GM18868 (cell line): ENCODE results near the gene ATXN1.
"Not testable (repeated sequence)": the region's sequence is repeated elsewhere in the genome, so short reads cannot be mapped to it uniquely, and the experiment has no call there.

Source experiments
- ATAC-seq: cut with Tn5 transposase; IDR thresholded peaks from one replicate; pipeline ENCODE4 v1.9.1; 2021; ENCODE audit warnings: mild to moderate bottlenecking, moderate library complexity; ENCODE audit not compliant: unreplicated experiment

The ATXN1 gene

DNA sequence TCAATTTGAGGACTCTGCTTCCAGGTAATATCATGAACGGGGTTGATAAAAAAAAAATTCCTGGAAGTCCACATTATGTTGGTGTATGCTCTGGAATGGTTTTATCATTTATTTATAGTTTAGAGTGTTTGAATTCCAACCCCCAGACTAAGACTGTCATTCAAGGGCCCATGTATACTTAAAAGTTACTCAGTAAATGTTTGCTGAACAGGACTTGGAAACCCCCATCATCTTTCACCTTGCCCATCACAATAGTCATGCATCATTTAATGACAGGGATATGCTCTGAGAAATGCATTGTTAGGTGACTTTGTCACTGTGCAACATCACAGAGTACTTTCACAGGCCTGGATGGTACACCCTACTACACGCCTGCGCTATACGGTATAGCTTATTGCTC is 104.8 kb downstream of the ATXN1 start:
- ATAC-seq = no peak

DNA sequence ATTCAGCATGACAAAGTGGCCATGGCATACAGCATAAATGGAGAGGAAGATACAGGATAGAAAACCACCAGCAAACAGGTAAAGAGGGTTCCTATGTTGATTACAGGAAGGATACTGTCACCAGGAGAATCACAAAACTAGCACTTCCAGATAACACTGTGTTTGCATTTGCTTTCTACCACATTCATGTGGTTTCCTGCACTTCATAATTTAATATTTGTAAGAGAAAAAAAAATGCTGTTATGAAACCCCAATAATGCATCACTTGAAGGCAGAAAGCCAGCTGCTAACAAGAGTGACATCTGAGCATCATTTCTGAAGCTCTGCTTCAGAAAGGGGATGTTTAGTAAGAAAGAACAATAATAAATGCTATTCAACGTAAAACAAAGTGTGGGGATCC is 106.6 kb downstream of the ATXN1 start:
- ATAC-seq = no peak

DNA sequence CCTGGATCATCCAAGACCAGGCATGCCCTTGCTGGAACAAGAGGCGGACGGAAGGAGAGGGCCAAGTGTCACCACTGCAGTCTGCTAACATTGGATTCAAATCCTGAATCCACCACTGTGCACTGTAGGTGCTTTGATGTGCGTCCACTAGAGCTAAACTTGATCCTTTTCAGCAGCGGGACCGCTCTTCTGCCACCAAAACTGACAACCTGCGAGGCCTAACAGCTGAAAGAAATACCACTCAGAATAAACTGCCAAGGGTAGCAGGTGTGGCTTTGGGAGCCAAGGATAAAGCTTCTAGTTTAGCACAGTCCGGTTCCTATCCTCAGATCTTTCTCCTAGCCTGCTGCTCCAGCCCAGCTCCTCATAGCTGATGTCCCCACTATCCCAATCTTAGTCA is 108.0 kb downstream of the ATXN1 start:
- no peak for ATAC-seq

DNA sequence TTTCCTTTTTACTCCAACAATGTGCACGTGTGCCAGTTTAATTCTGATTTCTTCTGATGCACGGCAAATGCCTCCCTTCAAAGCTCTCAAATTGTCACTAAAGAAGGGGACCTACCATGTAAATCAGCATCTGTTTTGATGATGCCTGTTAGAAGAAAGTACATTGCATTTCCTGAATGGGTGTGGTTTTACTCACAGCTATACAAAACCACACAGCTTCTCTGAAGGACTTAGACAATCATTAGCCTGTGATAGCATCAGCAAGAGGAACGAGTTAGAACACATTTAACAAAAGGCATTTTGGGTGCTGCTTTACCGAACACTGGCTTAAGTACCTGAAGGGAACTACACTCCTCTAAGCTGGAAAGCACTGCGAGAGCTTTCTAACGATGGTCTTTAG is 109.4 kb downstream of the ATXN1 start:
- no peak for ATAC-seq

DNA sequence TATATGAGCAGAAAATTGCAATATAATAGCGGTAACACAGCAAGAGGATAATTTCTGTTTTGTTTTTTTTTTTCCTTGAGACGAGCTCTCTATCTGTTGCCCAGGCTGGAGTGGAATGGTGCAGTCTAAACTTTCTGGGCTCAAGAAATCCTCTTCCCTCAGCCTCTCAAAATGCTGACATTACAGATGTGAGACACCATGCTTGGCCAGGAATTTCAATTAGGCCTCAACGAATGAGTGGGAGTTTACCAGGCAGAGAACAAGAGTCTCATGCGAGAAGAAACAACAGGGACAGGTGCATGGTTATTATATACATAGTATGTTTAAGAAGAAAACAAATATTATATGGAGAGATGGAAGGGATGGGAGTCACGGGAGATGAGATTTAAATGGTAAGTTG is 111.4 kb downstream of the ATXN1 start:
- ATAC-seq = no peak

DNA sequence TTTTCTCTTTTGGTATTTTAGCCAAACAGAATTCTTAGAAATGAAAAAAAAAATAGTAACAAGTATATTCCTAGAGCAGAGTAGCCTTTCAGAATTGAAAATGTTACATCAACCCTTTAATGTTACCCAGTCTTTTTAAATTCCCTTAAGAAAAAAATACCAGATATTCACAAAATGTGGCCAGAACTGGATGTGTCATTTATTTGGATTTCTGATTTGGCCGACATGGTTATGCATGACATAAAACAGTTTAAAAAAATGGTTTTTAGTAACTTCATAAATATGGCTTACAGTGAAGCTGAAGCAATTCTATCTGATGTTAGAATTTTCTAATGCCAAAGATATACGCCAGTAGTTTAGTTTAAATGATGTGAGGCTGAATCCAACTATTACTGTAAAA is 112.0 kb downstream of the ATXN1 start:
- ATAC-seq = no peak

DNA sequence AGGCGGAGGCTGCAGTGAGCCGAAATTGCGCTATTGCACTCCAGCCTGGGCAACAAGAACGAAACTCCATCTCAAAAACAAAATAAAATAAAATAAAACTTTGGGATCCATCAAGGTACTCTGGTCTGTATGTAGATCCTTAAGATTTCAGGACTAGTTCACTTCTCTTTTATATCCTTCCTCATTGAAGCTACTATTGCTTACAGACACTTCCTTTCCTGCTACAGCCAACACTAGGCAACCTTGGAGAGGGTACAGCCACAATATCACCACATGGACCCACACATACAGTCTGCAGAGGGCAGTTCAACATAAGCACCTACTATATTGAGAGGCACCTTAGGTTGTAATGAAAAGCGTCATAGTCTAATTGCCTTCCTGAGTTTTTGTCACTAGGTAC is 113.3 kb downstream of the ATXN1 start:
- no peak for ATAC-seq

DNA sequence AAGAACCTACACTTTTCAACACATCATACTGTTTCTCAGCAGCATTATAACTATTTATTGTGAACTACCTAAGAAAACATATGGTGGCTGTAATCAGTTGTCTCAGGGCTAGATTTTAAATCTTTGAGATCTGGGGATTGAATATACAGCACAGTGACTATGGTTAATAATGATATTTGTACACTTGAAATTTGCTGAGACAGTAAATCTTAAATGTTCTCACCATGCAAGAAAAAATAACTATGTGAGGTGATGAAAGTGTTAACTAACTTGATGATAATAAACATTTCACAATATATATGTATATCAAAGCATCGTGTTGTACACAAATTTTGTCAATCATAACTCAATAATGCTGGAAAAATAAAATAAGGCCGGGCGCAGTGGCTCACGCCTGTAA is 113.8 kb downstream of the ATXN1 start:
- no peak for ATAC-seq

DNA sequence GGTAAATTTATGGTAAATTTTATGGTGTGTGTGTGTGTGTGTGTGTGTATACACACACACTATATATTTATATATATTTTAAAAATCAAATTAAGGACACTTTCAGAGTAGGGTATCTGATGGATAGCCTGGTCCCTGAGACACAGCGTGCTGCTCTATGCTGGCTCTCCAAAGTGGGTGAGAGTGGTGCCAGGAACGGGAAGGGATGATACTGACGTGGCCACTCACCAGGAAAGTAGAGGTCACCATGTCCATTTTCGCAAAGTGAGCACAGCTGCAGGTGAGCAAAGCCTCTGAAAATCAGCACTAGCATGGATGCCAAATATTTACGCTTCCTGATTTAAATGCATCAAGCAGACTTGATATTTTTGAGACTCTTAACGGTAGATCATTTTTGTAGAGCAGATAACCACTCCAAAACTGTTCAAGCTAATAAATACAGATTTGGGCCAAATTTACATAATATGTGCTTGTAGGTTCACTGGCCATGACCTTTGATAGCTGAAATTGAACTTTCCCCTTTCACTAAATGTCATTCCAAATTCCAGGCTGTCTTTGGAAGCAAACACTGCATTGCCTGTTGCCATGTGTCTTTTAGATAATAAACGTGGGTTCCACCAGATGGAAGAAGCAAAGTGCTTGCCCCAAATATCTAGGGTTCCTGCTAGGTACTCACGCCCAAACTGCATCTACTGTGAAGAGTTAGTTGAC is 116.6 kb downstream of the ATXN1 start:
- ATAC-seq = no peak

DNA sequence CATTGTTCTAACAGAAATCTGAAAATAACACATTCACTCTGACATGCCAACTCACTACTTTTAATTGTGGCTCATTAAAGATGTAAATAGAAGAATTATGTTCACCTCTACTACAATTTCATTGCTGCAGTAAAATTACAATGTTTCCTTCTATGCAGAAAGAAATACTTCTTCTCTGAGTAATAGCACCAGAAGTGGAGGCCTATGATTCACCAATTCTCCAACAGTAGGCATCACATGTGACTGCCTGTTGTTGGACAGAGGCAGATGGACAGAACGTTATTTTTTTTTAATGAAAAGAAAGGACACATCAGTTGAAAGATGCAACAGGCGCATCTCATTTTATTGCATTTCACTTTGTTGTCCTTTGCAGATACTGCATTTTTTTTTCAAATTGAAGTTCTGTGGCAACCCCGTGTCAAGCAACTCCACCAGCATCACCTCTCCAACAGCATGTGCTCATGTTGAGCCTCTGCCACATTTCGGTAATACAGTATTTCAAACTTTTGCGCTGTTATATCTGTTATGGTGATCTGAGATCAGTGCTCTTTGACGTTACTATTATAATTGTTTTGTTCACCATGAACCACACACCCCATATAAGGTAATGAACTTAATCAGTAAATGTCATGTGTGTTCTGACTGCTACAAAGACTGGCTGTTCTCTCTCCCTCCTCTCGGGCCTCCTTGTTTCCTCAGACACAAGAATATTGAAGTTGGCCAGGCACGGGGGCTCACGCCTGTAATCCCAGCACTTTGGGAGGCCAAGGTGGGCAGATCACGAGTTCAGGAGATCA is 121.4 kb downstream of the ATXN1 start:
- ATAC-seq = no peak

DNA sequence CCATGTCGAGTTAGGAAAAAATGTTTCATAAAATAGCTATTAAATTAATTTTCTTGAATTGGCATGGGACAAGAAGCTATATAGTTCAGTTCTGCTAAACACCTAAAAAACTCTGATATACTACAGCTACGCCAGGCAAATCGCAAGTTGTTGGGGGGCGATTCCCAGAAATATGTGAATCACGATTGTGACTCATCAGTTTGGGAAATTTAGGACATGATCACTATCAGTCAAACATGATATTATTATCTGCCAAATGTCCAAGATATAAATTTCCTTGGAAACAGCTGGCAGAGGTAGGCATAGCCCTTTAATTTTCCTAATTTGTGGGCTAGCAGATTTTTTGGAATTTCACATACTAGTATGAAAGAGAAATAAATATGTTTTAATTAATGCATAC is 123.6 kb downstream of the ATXN1 start:
- ATAC-seq = no peak

DNA sequence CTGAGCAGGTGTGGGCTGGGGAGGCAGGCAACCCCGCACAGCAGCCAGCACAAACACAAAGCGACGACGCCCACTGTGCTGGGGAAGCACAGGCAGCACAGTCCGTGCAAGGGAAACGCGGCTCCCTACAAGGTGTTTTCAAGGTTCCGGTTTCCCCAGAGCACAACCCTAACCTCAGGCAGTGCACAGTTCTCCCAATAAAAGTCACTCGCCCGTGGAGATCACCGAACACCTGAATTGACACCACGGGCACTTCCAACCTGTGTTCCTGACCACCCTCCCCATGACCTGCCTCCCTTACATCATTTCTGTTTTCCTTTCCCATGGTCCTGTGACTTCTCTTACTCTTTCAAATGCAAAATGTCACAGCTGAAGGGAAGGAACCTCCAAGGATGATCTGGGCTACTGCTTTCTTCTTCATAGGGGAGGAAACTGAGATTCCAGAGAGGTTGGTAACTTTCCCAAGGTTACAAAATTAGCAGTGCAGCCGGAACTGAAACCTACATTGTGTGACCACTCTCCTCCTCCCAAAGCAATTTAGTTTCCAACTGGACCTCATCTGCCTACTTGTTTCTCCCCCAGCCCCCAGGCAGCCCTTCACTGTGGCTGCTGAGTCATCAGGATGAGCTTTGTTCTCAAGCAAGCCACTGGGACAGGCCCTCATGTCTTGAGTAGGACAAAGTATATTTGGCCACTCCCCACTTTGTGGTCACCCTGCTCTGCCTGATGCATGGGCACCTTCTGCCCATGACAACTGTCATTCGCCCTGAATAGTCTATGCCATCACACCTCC is 125.3 kb downstream of the ATXN1 start:
- ATAC-seq = peak; percentile 72

DNA sequence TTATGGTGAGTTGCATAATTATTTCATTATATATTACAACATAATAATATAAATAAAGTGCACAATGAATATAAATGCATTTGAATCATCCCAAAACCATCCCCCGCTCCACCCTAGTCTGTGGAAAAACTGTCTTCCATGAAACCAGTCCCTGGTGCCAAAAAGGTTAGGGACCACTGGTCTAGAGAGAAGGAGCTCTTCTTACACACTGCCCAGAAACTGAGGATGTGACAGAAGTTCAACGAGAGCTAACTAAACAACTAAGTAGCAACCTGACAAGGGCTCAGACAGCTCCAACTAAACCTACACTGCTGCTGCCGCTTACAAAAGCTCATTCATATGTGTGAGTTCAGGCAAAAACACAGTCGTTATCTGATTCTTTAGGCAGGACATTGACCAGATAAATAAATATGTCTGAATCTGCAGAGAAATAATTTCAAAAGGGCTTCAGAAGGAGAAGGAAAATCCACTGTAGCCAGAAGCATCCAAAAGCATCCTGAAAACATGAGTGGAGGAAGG is 125.9 kb downstream of the ATXN1 start:
- no peak for ATAC-seq

DNA sequence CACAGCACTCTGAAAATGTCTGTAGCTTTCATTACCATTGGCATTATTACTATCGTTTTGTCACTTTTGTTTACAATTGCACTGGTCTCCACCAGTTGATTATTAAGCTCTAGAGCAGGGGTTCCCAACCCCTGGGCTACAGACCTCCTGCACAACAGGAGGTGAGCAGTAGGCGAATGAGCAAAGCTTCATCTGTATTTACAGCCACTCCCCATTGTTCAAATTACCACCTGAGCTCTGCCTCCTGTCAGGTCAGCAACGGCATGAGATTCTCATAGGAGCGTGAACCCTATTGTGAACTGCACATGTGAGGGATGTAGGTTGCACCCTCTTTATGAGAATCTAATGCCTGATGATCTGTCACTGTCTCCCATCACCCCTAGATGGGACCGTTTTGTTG is 126.4 kb downstream of the ATXN1 start:
- ATAC-seq = no peak

DNA sequence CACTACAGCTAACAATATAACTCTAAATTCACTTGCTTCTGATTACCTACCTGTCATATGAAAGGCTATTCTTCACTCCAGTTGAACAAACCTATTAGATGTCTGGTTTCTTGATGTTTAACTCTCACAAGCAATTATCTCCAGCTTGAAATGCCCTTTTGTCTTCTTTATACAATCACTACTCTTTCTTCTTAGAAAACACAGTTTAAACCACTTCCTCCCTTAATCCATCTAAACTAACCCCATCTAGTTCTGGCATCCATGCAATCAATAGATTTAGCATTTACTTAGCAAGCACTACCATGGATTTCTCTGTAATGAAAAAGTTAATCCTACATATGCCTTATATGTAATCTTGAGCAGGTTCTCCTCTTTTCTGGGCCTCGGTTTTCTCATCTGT is 127.3 kb downstream of the ATXN1 start:
- no peak for ATAC-seq

DNA sequence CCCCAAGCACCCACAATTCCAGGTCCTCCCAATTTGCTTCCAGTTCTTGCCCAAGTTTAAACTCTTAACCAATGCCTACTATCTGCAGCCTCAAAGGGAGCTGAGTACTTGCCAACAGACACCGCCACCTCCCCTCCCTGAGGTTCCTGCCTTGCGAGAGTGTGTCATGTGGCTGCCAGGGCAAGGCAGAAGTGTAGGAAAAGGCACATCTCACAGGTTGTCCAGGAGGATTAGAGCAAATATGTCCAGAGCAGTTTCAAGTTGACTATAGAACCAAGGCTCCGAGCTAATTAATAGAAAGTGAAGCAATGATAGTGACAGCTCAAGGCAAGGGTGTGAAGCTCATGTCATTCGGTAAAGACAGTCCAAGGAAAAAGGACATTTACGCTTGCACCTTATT is 127.8 kb downstream of the ATXN1 start:
- no peak for ATAC-seq

DNA sequence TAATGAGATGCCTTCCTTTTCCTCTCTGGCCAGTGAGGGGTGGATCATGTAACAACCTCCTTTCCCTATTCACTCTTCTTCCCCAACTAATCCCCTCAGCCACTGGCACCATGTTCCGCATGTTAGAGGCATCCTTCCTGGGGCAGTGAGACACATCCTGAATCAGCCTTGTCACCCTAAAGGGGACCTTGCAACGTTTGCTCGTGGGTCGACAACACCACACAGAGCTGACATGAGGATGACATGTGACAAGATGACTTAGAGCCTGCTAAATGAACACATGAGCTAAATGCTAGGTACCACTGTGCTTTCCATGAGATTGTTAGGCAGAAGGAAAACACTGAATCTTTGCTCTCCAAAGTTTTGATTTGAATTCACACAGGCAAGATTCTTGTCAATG is 129.2 kb downstream of the ATXN1 start:
- no peak for ATAC-seq

DNA sequence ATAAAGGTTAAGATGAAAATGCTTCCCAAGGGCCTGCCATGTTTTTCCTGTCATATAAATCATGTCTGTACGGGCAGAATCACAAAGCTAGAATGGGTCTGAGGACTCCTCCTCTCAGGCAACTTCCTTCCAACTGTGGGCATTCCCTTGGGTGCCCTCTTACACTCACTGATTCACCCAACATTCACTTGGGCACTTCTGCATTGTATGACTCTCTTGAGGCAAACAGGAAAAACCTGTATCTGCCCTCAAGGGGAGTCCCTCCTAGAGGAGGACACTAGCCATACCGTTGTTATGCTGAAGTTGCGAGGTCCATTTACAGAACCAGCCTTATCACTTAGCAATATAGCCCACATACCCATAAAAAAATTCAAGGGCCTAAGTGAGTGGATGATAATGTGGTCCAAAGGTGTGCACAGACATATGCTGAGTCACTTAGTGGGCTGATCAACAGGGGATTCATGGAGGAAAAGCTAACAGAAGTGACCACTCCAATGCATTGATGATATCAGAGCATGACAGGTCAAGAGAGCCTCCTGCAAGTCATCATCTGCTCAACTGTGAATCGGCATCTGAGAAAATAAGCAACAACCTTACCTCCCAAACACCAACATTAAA is 131.1 kb downstream of the ATXN1 start:
- ATAC-seq = no peak

DNA sequence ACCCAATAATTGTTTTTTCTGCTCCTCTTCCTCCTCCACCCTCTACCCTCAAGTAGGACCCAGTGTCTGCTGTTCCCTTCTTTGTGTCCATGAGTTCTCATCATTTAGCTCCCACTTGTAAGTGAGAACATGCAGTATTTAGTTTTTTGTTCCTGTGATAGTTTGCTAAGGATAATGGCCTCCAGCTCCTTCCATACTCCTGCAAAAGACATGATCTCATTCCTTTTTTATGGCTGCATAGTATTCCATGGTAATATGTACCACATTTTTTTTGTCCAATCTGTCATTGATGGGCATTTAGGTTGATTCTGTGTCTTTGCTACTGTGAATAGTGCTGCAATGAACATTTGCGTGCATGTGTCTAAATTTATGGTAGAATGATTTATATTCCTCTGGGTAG is 132.7 kb downstream of the ATXN1 start:
- ATAC-seq = not testable (repeated sequence)

DNA sequence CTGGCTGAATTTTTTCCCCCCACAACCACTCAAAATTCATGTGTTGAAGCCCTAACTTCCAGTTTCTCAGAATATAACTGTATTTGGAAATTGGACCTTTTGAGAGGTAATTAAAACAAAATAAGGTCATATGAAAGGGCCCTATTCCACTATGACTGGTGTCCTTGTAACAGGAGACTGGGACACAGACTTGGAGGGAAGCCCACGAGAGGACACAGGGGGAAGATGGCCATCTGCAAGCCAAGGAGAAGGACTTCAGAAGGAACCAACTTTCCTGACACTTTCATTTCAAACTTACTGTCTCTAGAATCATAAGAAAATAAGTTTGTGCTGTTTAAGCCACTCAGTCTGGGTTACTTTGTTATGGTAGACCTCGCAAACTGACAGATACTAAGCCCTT is 134.6 kb downstream of the ATXN1 start:
- ATAC-seq = no peak
